Esophagus muscularis mucosa (tissue), 4 donors: ENCODE results near the gene SLC16A12. TPM values are rescaled to one million over a fixed set of nuclear protein-coding genes. Genes with fewer than 3 reads are reported as not detected.

Experiments
- DNase-seq: peaks from one replicate; pipeline ENCODE4 v3.0.0-alpha.2; 2017; ENCODE audit errors: extremely low spot score
- H3K27ac ChIP-seq, 4 donors: fragments of 200-600 bp; sonication (generic); replicated peaks in 1 of 4; 1 replicate in 3 of 4; 2 replicates in 1 of 4; pipeline ENCODE4 v1.5.1; 2016 to 2019; ENCODE audit warnings: mild to moderate bottlenecking in 1 of 4
- H3K27me3 ChIP-seq, 4 donors: fragments of 200-600 bp; sonication (generic); one replicate each; pipeline versions ENCODE4 v1.5.1 to v1.6.0; 2016 to 2019
- H3K36me3 ChIP-seq, 4 donors: fragments of 200-600 bp; sonication (generic); one replicate each; pipeline ENCODE4 v1.5.1; 2016 to 2019
- H3K4me1 ChIP-seq, 4 donors: fragments of 200-600 bp; sonication (generic); one replicate each; pipeline ENCODE4 v1.5.1; 2016 to 2019
- H3K4me3 ChIP-seq, 4 donors: fragments of 200-600 bp; sonication (generic); 1 replicate in 2 of 4; 2 replicates in 2 of 4; pipeline ENCODE4 v1.5.1; 2016 to 2019; ENCODE audit warnings: mild to moderate bottlenecking in 4 of 4, moderate library complexity in 1 of 4
- H3K9me3 ChIP-seq, 4 donors: fragments of 200-600 bp; sonication (generic); 1 replicate in 3 of 4; 2 replicates in 1 of 4; pipeline ENCODE4 v1.5.1; 2016 to 2019
- CTCF ChIP-seq, 3 experiments: fragments of 200-600 bp in 2 of 3; fragments of 450-650 bp in 1 of 3; sonication (generic) in 2 of 3; IDR thresholded peaks; one replicate each; pipeline ENCODE4 v1.5.1; 2017 to 2019; ENCODE audit warnings: antibody characterized with exemption in 3 of 3, mild to moderate bottlenecking in 2 of 3, moderate library complexity in 1 of 3
- EP300 ChIP-seq: sonication (generic); formaldehyde crosslinking; IDR thresholded peaks from one replicate; pipeline ENCODE4 v1.6.1; 2017; ENCODE audit warnings: antibody characterized with exemption
- POLR2A ChIP-seq: fragments of 450-650 bp; IDR thresholded peaks from one replicate; pipeline ENCODE4 v1.6.1; 2017; ENCODE audit warnings: antibody characterized with exemption, moderate library complexity, mild to moderate bottlenecking, low read depth
- POLR2AphosphoS5 ChIP-seq, 2 donors: sonication (generic); formaldehyde crosslinking; IDR thresholded peaks; one replicate each; pipeline ENCODE4 v1.6.1; 2017; ENCODE audit warnings: antibody characterized with exemption in 2 of 2
- WGBS: methylation state at CpG from one replicate; pipeline ENCODE4 v1.1.5; 2018; 5-methylcytosine and 5-hydroxymethylcytosine counted together
- intact Hi-C: fragments of 100-400 bp; cut with DNase I; formaldehyde crosslinking; loops from one replicate; pipeline ENCODE4 v1.15.1; 2023
- total RNA-seq, 4 donors: library from RNA; depleted of rRNA; stranded (reverse); fragments of >200 nt; gene quantifications; one replicate each; pipeline versions ENCODE4 v1.1.0 to v1.2.1, GENCODE V29; 2016

The SLC16A12 gene
- total RNA-seq, 4 donors from 2014 or later, result 0.83 to 2.2 (median 1.9) TPM

GRCh38 chr10:89503151-89503550 lies 32.2 kb downstream of the SLC16A12 start:
- 92% methylated on average over 3 of the region's 3 CpGs for WGBS
- Histone ChIP-seq H3K4me1 (peaks cover 0 to 14% (median 6%) of the 10 kb centered on the region in 4 donors), H3K27ac (no peak overlapping the region), H3K27me3 (no peaks in the 10 kb centered on the region), H3K9me3 (peaks cover 0 to 3% (median 0%) of the 10 kb centered on the region in 4 donors), H3K4me3 (no peak overlapping the region), H3K36me3 (no peaks in the 10 kb centered on the region)
- intact Hi-C loops, result no loop called here
- DNase-seq, result no peak
- no peak for TF ChIP-seq POLR2AphosphoS5 (IDR thresholded peaks at IDR 0.05)
- no peak for TF ChIP-seq CTCF (IDR thresholded peaks at IDR 0.05)
- TF ChIP-seq POLR2A, result no peak
- no peak for TF ChIP-seq EP300

- intact Hi-C loops, result no loop called here
- Histone ChIP-seq H3K4me1 (peaks cover 0 to 14% (median 6%) of the 10 kb centered on the region in 4 donors), H3K36me3 (no peaks in the 10 kb centered on the region), H3K27me3 (no peaks in the 10 kb centered on the region), H3K27ac (no peak overlapping the region), H3K4me3 (no peak overlapping the region), H3K9me3 (peaks cover 0 to 3% (median 0%) of the 10 kb centered on the region in 4 donors)
- WGBS, result 67% methylated on average over 1 of the region's 1 CpG
- TF ChIP-seq EP300 (no peak), POLR2AphosphoS5 (IDR thresholded peaks at IDR 0.05) (no peak), POLR2A (no peak), CTCF (IDR thresholded peaks at IDR 0.05) (no peak)
- DNase-seq, result no peak
Measured at GRCh38 chr10:89502549-89502948, 32.8 kb downstream of the SLC16A12 start.

- no peaks in the 10 kb centered on the region for H3K4me1 ChIP-seq
- DNase-seq, result no peak
- H3K36me3 ChIP-seq, result no peaks in the 10 kb centered on the region
- intact Hi-C loops, result no loop called here
- no peaks in the 10 kb centered on the region for H3K9me3 ChIP-seq
- H3K4me3 ChIP-seq, result no peak overlapping the region
- WGBS, result 59% methylated on average over 3 of the region's 3 CpGs
- TF ChIP-seq POLR2AphosphoS5 (IDR thresholded peaks at IDR 0.05), result no peak
- TF ChIP-seq EP300, result no peak
- TF ChIP-seq CTCF (IDR thresholded peaks at IDR 0.05), result no peak
- no peak for TF ChIP-seq POLR2A
- H3K27me3 ChIP-seq, result no peaks in the 10 kb centered on the region
- peak overlapping the region in 1 of 4 donors; percentile 25 for H3K27ac ChIP-seq
Measured at GRCh38 chr10:89494575-89494974, 40.8 kb downstream of the SLC16A12 start.

- Histone ChIP-seq H3K4me3 (no peak overlapping the region), H3K27me3 (no peaks in the 10 kb centered on the region), H3K4me1 (no peaks in the 10 kb centered on the region), H3K9me3 (no peaks in the 10 kb centered on the region), H3K36me3 (no peaks in the 10 kb centered on the region), H3K27ac (peak overlapping the region in 1 of 4 donors; percentile 25)
- no peak for TF ChIP-seq POLR2A
- TF ChIP-seq POLR2AphosphoS5 (IDR thresholded peaks at IDR 0.05), result no peak
- TF ChIP-seq CTCF (IDR thresholded peaks at IDR 0.05), result no peak
- no peak for TF ChIP-seq EP300
- DNase-seq, result no peak
- 55% methylated on average over 5 of the region's 5 CpGs for WGBS
- intact Hi-C loops, result no loop called here
Measured at GRCh38 chr10:89494068-89494467, 41.3 kb downstream of the SLC16A12 start.

GRCh38 chr10:89491932-89492331 lies 43.5 kb downstream of the SLC16A12 start:
- no peak for TF ChIP-seq POLR2A
- TF ChIP-seq EP300, result no peak
- no peak for TF ChIP-seq CTCF (IDR thresholded peaks at IDR 0.05)
- no peak for TF ChIP-seq POLR2AphosphoS5 (IDR thresholded peaks at IDR 0.05)
- DNase-seq, result no peak
- H3K9me3 ChIP-seq, result no peaks in the 10 kb centered on the region
- WGBS, result 96% methylated on average over 2 of the region's 2 CpGs
- H3K36me3 ChIP-seq, result no peaks in the 10 kb centered on the region
- H3K27me3 ChIP-seq, result no peaks in the 10 kb centered on the region
- H3K4me3 ChIP-seq, result no peak overlapping the region
- H3K27ac ChIP-seq, result no peak overlapping the region
- H3K4me1 ChIP-seq, result no peaks in the 10 kb centered on the region
- intact Hi-C loops, result no loop called here
